Heart left ventricle (tissue), 13 donors: ENCODE results near the gene PPARG.

ENCODE experiments used
- CTCF ChIP-seq, 12 donors: fragments of 200-600 bp; sonication (generic) in 4 of 12; IDR thresholded peaks; one replicate each; pipeline versions ENCODE4 v1.5.0 to v1.8.0; 2018 to 2022; ENCODE audit warnings: antibody characterized with exemption in 12 of 12, mild to moderate bottlenecking in 5 of 12
- POLR2A ChIP-seq, 2 donors: fragments of 450-650 bp; IDR thresholded peaks; one replicate each; pipeline ENCODE4 v1.6.1; 2017; ENCODE audit warnings: antibody characterized with exemption in 2 of 2, mild to moderate bottlenecking in 2 of 2, moderate library complexity in 2 of 2
- donor health status: ischemic (EF 13 %, LVEDD 7.1; RV severe dilation, severe dysfunction).
- donor health status: DM: no; HTN: yes; CAD: no.
- donor health status: DM: no; HTN: no; CAD: no.
- donor health status: ischemic (EF 25% LVEDD 6.9; RV normal size, moderate dysfunction).
- donor health status: ischemic (EF 25% LVEDD 5.7; RV mildly dilated, moderate dysfunction).
- donor health status: ischemic (EF 35%, LVEDD 5.7; RV mildly dilated, moderate dysfunction).
- donor health status: nonischemic (EF 11% LVEDD 7.7; RV severe dilation, severe dysfunction).
- donor health status: DM: yes; HTN: yes; CAD: no.
- donor health status: PGD.
- donor health status: ischemic (EF 29% LVEDD 5.4; RV normal size, mild dysfunction).
- donor health status: nonischemic (EF 23%, LVEDD 6.1; RV moderate dilation, normal function).

- no peak for TF ChIP-seq CTCF (IDR thresholded peaks at IDR 0.05)
- TF ChIP-seq POLR2A (IDR thresholded peaks at IDR 0.05) = no peak
Observed at GRCh38 chr3:12375572-12375971, 86.7 kb downstream of the PPARG start.
